Ectodermal cell (in vitro differentiated cells): Measurements from ENCODE around the gene CACNA2D3. TPM values are rescaled to one million over a fixed set of nuclear protein-coding genes. Genes with fewer than 3 reads are reported as not detected.

Source experiments
- H3K27ac ChIP-seq: 2 replicates; pipeline ENCODE4 v1.7.0; 2013; ENCODE audit warnings: mild to moderate bottlenecking, low read depth, low read length; ENCODE audit not compliant: insufficient read depth, poor library complexity, severe bottlenecking
- H3K27me3 ChIP-seq: 2 replicates; pipeline ENCODE4 v1.7.0; 2013; ENCODE audit warnings: mild to moderate bottlenecking, low read length; ENCODE audit not compliant: insufficient read depth, control insufficient read depth, poor library complexity, severe bottlenecking
- H3K36me3 ChIP-seq: one replicate; pipeline ENCODE4 v1.7.0; 2013; ENCODE audit warnings: low read length; ENCODE audit not compliant: control insufficient read depth, insufficient read depth
- H3K4me1 ChIP-seq: one replicate; pipeline ENCODE4 v1.7.0; 2013; ENCODE audit warnings: low read length; ENCODE audit not compliant: control insufficient read depth, insufficient read depth
- H3K4me3 ChIP-seq: 2 replicates; pipeline ENCODE4 v1.7.0; 2013; ENCODE audit warnings: low read depth, low read length, control low read depth; ENCODE audit not compliant: insufficient read depth
- H3K9me3 ChIP-seq: 2 replicates; pipeline ENCODE4 v1.7.0; 2013; ENCODE audit warnings: mild to moderate bottlenecking, low read length, moderate library complexity; ENCODE audit not compliant: control insufficient read depth
- WGBS, 2 experiments: methylation state at CpG; one replicate each; pipeline ENCODE4 v1.1.7; 2013; ENCODE audit warnings: missing lambda C conversion rate in 2 of 2; 5-methylcytosine and 5-hydroxymethylcytosine counted together
- polyA plus RNA-seq, 4 experiments: library from polyadenylated mRNA; stranded (reverse); fragments of 50-300 nt; gene quantifications; one replicate each; pipeline ENCODE4 v1.2.3, GENCODE V29; 2013

The CACNA2D3 gene
- 1.5 TPM for polyA plus RNA-seq (2013, experiment 1 of 4)
- 1.3 TPM for polyA plus RNA-seq (2013, experiment 2 of 4)
- polyA plus RNA-seq (2013, experiment 3 of 4) = 1.7 TPM
- 0.85 TPM for polyA plus RNA-seq (2013, experiment 4 of 4)

DNA sequence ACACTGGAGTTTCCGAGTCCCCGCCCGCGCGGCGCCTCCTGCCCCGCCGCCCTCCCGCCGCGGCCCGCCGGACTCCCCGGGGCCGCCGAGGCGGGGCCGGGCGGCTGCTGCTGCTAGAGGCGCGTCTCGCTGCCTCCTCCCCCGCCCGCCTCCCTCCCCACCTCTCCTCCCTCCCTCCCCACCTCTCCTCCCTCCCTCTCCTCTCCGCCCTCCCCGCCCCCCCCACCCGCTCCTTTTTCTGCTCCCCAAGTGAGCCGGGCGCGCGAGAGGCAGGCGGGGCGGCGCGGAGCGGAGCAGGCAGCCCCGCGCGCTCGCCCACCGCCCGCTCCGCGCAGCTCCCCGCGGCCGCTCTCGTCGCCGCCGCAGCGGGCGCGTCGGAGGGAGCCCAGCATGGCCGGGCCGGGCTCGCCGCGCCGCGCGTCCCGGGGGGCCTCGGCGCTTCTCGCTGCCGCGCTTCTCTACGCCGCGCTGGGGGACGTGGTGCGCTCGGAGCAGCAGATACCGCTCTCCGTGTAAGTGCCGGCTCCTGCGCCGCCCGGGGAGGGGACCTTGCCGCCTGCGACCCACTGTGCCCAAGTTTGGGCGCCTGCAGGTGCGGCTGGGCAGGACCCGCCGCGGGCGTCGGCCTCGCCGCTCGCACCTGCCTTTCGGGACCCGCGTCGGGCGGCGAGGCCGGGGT is at the start of gene CACNA2D3:
CACNA2D3 (plus strand) TSS at position 229 of the 679 bp plus-strand sequence.
- no peak within 1 kb of the TSS for H3K27ac ChIP-seq
- H3K36me3 ChIP-seq = no peaks in the 10 kb centered on the region
- H3K9me3 ChIP-seq = no peaks in the 10 kb centered on the region
- 0% methylated on average over 92 to 95 of the region's 100 CpGs for whole genome bisulfite sequencing, 2 experiments
- H3K4me1 ChIP-seq = peaks cover 15% of the 10 kb centered on the region
- H3K27me3 ChIP-seq = peaks cover 90% of the 10 kb centered on the region
- peak within 1 kb of the TSS; percentile 50 for H3K4me3 ChIP-seq

DNA sequence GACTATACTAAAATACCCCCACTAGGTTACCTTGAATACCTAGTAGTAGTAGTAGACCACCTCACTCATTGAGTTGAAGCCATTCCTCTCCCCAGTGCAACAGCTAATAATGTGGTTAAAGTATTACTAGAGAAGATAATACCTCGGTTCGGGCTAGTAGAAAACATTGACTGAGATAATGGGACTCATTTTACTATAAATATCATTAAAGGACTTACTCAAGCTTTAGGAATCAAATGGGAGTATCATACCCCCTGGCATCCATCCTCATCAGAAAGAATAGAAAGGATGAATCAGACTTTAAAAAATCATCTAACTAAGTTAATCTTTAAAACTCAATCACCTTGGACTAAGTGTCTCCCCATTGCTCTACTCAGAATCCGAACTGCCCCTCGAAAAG is 49.0 kb upstream of the CACNA2D3 start:
- WGBS, 2 experiments = 94 to 97% methylated on average over 2 of the region's 4 CpGs
- H3K27me3 ChIP-seq = no peaks in the 10 kb centered on the region
- H3K27ac ChIP-seq = no peak overlapping the region
- H3K36me3 ChIP-seq = no peaks in the 10 kb centered on the region
- H3K9me3 ChIP-seq = no peaks in the 10 kb centered on the region
- H3K4me3 ChIP-seq = no peak overlapping the region
- no peaks in the 10 kb centered on the region for H3K4me1 ChIP-seq

DNA sequence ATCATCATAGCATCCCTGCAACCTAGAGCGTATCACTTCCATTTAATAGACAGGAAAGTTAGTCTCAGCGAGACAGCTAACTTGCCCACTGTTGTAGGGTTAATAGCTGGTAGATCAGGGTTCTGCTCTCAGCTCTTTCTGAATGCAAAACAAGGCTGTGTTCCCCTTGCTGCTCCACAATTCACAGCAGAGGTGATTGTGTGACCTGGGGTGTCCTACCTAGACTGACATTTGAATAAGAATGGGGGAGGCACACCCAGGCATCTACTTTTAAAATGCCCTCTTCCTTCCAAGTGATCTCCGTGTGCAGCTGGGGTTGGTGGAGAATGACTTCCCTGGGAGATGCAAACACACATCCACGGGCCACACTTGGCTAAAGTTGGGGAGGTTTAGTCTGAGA is 43.0 kb upstream of the CACNA2D3 start:
- WGBS, 2 experiments = 29 to 34% methylated on average over 4 of the region's 4 CpGs
- Histone ChIP-seq H3K27ac (no peak overlapping the region), H3K4me3 (no peak overlapping the region), H3K36me3 (no peaks in the 10 kb centered on the region), H3K4me1 (no peaks in the 10 kb centered on the region), H3K27me3 (no peaks in the 10 kb centered on the region), H3K9me3 (no peaks in the 10 kb centered on the region)

DNA sequence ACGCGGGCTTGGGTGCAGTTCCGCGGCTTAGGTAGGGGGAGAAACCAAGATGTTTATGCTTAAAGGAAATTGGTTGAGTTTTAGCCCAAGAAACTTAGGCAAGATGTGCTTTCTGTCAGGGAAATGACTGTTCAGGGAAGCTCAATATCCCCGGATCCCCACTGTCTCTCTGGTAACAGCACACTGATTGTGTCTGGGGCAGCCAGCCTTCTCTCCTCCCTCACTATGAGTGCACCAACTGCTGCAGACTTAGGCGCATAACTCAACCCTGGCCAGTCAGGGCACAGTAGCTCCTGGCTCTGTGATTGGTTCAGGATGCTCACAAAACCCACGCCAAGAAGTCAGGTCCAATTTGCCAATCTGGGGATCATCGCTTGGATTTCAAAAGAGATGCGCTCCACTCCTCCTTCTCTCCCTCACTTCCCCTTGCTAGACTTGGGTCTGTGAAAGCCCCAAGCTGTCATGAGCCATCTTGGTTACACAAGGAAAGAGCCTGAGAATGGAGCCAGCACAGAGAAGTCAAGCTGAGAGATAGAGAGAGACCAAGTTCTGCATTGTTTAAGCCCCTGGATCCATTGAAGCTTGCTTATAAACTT is 42.5 kb upstream of the CACNA2D3 start:
- H3K4me1 ChIP-seq = no peaks in the 10 kb centered on the region
- no peak overlapping the region for H3K27ac ChIP-seq
- H3K27me3 ChIP-seq = no peaks in the 10 kb centered on the region
- no peak overlapping the region for H3K4me3 ChIP-seq
- WGBS, 2 experiments = 58% methylated on average over 9 of the region's 9 CpGs
- H3K36me3 ChIP-seq = no peaks in the 10 kb centered on the region
- no peaks in the 10 kb centered on the region for H3K9me3 ChIP-seq

DNA sequence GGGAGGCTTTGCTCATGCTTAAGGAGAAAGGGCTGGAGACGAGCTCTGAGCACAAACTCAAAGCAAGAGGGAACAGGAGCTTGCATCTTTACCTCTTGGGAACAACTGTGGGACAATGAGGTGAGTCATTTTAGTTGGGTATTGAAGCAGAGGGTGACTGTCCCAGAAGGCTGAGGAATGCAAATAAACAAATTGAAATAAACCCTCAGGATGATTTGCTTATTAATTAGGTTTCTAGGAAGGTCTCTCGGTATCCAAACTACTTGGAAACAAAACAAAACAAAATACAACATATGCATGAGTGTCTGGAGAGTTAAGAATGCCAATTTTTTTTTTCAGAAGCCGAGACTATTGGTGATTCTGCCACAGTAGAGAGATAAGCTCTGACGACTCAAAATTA is 38.4 kb upstream of the CACNA2D3 start:
- Histone ChIP-seq H3K36me3 (no peaks in the 10 kb centered on the region), H3K27ac (no peak overlapping the region), H3K4me3 (no peak overlapping the region), H3K9me3 (no peaks in the 10 kb centered on the region), H3K27me3 (peaks cover 33% of the 10 kb centered on the region), H3K4me1 (peaks cover 4% of the 10 kb centered on the region)
- WGBS, 2 experiments = 89 to 90% methylated on average over 3 to 4 of the region's 4 CpGs

DNA sequence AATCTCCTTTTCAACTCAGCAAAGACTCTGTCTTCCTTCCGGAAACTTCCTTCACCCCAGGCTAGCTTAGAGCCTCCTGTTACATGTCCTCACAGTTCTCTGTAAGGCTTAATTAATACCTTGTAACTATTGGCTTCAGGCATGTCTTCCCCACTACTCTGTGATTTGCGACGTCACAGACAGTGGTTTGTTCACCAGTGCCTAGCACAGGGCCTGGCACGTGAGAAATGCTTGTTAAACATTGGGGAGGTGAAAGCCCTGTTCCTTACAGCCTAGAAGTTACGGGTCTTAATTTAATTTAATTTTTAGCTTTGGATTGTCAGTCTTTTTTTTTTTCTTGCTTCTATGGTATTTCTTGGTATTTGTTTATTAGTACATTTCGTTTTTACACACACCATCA is 36.4 kb upstream of the CACNA2D3 start:
- H3K27me3 ChIP-seq = peaks cover 40% of the 10 kb centered on the region

DNA sequence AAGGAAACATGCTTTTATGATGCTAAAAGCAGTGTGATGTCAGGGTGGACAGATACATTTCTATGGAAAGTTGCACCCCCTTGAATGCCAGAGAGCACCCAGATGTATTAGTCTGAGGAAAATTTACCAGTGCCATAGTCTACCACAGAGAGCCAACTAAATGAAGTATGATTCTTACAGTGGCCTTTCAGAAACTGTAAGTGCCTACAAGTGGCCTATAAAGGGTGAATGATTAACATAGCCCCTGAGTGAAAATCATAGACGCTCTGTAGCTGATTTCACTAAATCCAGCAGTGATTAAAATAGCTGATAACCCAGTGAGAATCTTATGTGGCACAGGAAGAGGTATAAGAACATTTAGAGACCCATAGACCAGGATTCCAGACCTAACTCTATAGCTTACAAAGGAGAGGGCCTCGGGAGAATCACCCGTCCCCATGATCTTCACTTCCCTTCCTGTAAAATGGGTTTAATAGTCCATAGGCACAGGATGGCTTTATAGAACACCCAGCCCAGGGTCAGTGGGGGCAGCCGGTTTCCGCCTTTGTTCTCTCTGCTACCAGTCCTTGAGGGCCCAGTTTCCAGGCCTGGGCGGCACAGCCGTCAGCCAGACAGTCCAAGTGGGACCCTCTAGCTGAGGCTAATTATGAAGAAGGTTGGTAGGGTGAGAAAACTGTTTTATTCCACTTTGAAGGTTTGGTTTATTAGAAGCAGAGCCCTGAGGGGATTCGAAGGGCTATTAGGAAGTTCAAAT is 35.5 kb upstream of the CACNA2D3 start:
- H3K9me3 ChIP-seq = no peaks in the 10 kb centered on the region
- H3K4me3 ChIP-seq = no peak overlapping the region
- H3K27ac ChIP-seq = no peak overlapping the region
- H3K4me1 ChIP-seq = peaks cover 4% of the 10 kb centered on the region
- peaks cover 40% of the 10 kb centered on the region for H3K27me3 ChIP-seq
- H3K36me3 ChIP-seq = no peaks in the 10 kb centered on the region
- WGBS, 2 experiments = 82 to 83% methylated on average over 8 of the region's 8 CpGs

More for the DNA sequence above, 36.4 kb upstream of the CACNA2D3 start:
- H3K4me3 ChIP-seq = no peak overlapping the region
- no peak overlapping the region for H3K27ac ChIP-seq
- no peaks in the 10 kb centered on the region for H3K36me3 ChIP-seq
- 93 to 94% methylated on average over 5 of the region's 6 CpGs for WGBS, 2 experiments
- H3K4me1 ChIP-seq = peaks cover 4% of the 10 kb centered on the region
- H3K9me3 ChIP-seq = no peaks in the 10 kb centered on the region

DNA sequence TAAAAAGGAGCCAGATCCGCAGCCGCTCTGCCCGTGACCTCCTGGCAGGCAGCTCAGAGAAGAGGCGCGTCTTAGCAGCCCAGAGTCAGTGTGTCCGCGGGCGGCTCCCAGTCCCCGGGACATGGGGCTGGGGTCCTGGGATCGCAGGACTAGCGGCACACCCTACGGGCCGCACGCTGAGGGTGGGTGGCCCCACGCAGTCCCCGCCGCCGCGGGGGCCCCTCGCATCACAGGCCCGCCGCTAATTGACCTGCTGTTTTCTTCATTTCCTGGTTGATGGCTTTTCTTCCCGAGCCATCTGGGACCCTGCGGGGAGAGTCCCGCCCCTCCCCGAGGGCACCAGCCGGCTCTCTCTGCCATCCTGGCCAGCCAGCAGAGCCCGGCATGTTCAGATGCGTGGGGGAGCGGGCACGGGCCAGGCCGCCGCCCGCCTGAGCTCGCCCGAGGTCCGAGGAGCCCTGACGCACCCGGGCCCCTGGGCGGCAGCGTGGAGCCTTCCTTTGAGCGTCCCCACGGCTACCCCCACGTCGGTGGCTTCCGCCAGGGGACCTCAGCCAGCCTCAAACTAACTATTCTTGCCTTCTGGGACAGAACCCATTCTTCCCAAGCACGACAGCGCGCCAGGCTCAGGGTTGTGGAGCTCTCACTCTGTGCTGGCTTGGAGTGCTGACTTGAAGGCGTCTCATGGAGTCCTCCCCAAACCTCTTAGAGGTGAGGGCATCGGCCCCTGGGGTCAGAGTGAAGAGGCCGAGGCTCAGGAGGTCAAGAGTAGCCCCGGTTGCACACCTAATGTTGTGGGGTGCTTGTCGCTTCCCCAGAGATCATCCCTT is 34.6 kb upstream of the CACNA2D3 start:
- Histone ChIP-seq H3K4me3 (peak overlapping the region; percentile 19), H3K4me1 (peaks cover 4% of the 10 kb centered on the region), H3K27ac (no peak overlapping the region), H3K36me3 (no peaks in the 10 kb centered on the region), H3K9me3 (no peaks in the 10 kb centered on the region), H3K27me3 (peaks cover 40% of the 10 kb centered on the region)
- WGBS, 2 experiments = 16 to 17% methylated on average over 54 of the region's 54 CpGs

DNA sequence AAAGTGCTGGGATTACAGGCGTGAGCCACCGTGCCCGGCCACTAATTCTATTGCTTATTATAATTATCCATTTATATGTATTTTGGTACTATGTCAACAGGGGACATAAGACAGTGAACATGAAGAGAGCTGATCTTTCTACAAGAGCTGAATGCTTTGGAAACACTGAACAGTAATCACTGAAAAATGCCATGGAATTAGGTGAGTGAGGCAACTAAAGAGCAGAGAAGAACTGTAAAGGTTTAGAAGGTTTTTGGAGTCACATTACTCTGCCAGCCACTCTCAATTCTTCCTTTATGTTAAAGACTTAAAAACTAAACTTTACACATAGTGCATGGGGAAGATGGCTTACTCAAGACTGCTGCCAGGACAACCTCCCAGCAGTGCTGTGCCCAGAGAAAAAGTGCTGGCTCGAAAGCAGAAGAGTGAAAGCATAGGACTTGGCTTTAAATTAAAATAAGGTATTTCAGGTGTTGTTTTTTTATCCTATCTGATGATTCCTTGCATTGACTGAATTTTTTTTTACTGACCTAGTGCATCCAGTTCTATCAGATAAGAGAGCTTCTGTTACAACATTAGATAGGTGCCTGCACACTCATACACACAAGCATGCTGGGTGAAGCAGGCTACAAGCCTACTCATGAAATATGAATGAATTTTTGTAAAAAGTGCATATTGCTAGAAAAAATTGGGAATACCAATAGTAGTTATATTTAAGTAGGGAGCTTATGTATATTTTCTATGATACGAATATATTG is 28.7 kb upstream of the CACNA2D3 start:
- Histone ChIP-seq H3K27ac (no peak overlapping the region), H3K36me3 (no peaks in the 10 kb centered on the region), H3K9me3 (no peaks in the 10 kb centered on the region), H3K4me3 (no peak overlapping the region), H3K27me3 (peaks cover 8% of the 10 kb centered on the region), H3K4me1 (no peaks in the 10 kb centered on the region)
- 66 to 78% methylated on average over 4 of the region's 5 CpGs for WGBS, 2 experiments
